GM18870 (cell line): ENCODE data around the gene ZNF341.

ENCODE experiments used
- ATAC-seq: cut with Tn5 transposase; IDR thresholded peaks from one replicate; pipeline ENCODE4 v1.9.1; 2021; ENCODE audit warnings: moderate library complexity; ENCODE audit not compliant: unreplicated experiment

Gene ZNF341

GRCh38 chr20:33839591-33839990, 107.8 kb downstream of the ZNF341 start:
- no peak for ATAC-seq

- ATAC-seq = no peak
Measured at GRCh38 chr20:33840160-33840559, 108.4 kb downstream of the ZNF341 start.

GRCh38 chr20:33840759-33841435, 109.1 kb downstream of the ZNF341 start:
- ATAC-seq = no peak

- no peak for ATAC-seq
Measured at GRCh38 chr20:33841436-33841799, 109.6 kb downstream of the ZNF341 start.
